HG03378 (cell line): Measurements from ENCODE around the gene PLOD2.
"Not testable (repeated sequence)": the region's sequence is repeated elsewhere in the genome, so short reads cannot be mapped to it uniquely, and the experiment has no call there.

Experiments used
- ATAC-seq: cut with Tn5 transposase; IDR thresholded peaks from one replicate; pipeline ENCODE4 v1.9.1; 2021; ENCODE audit warnings: mild to moderate bottlenecking, moderate library complexity; ENCODE audit not compliant: unreplicated experiment

The PLOD2 gene

DNA sequence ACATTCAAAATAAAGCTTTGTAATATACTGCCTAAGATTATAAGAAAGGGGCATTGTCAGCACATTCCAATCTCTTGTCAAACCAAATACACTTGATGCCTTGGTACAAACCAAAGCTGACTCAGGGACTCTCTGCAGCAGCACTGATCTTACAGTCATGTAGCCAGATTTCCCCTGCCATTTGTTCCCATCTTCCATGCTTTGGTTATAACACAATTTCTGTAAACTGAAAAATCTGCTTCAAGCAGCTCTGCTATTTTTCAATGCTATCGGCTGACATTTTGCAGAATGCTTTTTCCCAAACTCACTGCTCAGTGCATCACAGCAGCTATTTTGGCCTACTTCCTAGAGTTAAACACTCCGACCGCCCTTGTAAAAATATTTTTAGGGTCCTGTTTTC, 18.2 kb downstream of the PLOD2 start:
- ATAC-seq, result no peak

DNA sequence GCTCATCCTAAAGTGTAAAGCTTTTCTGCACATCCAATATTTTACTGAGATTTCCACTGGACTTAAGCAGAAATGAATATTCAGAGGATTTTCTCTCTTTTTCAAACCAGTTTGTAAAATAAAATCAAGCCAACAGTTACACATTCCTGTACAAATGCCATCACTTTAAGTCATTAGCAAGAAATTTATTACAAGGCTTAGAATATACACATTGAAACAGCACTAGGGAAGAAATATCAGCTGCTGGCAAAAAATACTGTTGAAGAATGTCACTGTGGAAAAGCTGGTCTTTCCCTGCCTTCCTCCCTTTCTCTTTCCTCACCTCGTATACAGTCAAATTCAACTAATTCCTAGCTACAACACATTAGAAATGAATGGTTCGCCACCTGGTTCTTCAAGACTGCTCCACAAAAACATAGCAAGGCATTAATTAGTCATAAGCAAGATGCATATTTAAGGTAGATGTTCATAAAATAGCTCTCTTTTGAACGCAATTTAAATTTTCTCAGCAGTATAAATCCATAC, 21.3 kb downstream of the PLOD2 start:
- ATAC-seq, result no peak

GRCh38 chr3:146138902-146139301, 22.1 kb downstream of the PLOD2 start:
- ATAC-seq, result no peak

- no peak for ATAC-seq
Observed at GRCh38 chr3:146136647-146137046, 24.3 kb downstream of the PLOD2 start.

DNA sequence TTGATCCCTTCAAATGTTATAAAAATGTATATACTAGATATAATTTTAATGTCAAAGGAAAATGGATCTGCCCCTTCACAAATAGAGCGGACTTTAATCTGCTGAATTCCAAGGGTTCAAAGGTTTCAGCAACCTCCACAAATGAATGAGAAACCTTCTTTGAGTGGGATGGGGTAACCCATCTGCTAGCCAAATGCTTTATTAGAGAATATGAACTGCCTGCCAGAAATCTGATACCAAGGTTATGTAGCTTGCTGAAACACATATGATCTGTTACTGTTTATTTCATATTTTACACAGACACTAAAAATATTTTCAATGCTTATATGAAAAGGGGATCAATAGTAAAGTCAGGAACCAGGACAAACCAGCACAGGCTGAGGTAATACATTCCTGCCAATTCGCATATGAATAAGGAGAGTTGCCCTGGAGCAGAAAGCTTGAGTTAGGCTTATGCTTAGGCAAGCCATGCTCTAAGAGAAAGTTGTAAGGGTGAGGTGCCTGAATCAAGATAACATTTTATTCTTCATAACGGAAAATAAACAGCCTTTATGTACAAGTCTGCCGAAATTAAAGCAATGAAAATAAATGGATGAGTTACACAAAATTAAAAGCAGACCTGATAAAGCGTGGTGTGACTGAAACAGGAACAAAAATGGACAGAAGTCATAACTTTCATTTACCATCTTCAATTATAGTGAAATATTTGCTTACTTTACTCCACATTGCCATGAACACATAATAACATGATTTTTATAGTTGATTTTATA, 26.5 kb downstream of the PLOD2 start:
- no peak for ATAC-seq

DNA sequence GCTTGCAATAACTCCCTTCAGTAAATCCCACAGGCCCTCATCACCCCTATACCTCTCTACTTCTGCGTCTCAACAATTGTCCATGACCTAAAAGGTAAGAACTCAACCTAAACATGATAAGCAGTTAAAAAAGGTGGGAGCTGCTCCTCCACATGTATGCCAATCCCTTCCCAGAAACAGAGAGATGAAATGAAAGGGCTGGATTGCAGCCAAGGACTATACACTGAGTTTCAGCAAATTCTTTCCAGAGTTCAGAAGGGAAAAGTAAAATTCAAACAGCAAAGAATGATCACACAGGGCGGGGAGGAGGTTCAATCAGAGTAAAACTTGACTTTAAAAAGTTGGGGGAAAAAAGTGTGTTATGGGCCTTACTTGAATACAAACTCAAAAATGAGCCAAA, 27.5 kb downstream of the PLOD2 start:
- no peak for ATAC-seq

DNA sequence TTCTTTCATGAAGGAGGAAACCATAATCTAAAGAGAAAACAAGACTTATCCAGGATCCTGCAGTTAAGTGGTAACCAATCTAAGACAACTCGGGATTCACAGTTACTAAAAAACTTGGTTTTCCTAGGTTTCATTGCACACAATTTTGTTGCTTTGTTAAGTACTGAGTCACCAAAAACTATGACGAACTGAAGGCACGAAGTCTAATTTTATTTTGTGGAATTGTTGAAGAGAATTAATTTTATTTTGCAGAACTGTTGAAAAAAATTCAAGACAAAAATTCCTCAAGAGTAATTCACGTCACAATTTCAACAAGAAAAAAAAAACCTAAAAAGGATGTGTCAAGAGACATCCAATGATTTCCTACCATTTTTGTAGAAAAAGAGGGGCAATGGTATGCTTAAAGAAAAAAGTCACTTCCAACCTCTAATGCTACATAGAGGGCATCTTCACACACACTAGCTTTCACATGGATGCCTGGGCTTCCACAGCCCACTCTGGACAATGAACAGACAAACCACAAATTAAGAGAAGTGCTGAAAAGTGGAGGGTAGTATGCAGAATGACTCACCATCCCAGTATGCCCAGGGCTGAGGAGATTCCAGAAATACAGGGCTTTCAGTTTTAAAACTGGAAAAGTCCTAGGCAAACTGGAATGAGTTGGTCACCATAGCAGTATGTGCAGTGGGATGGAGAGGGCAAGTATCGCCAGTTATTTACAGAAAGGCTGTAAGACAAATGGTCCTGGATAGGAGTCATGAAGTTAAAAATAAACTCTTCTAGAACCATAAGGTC, 29.2 kb downstream of the PLOD2 start:
- ATAC-seq, result no peak

- ATAC-seq, result no peak
Observed at GRCh38 chr3:146130881-146131371, 30.1 kb downstream of the PLOD2 start.

GRCh38 chr3:146129750-146130149, 31.2 kb downstream of the PLOD2 start:
- no peak for ATAC-seq

DNA sequence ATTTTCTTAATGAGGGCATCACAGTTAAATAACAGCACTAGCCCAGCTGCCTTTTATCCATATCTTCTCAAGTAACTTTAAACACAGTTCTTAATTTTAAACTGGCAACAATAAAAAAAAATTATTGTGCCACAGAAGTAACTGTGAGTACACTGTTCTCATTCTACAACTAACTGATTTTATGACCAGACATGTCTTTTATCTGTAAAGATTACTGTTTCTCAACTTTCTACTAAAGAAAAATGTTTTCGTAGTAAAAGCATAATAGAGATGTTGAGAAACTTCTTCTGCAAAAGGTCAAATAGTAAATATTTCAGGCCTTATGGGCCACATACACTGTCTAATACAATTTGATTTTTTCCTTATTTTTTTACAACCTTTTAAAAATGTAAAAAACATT, 32.0 kb downstream of the PLOD2 start:
- ATAC-seq, result no peak

GRCh38 chr3:146128179-146128578, 32.8 kb downstream of the PLOD2 start:
- ATAC-seq, result no peak

DNA sequence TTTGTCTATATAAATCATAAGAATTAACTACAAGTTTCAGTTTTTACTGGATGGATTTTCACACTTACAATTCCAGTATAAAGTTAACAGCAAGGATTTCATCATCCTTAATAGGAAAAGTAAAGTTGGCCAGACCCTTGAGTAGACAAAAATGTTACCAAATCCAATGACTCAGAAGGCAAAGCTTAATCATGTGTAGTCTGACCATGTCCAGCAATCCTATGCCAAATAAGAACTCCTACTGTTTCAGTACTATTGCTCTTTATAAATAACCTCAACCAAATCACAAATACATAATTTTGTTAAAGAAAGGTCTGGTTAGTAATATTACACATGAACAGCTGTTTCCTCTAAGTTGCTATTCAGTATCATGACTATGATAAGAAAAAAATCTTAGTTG, 35.0 kb downstream of the PLOD2 start:
- ATAC-seq, result no peak

DNA sequence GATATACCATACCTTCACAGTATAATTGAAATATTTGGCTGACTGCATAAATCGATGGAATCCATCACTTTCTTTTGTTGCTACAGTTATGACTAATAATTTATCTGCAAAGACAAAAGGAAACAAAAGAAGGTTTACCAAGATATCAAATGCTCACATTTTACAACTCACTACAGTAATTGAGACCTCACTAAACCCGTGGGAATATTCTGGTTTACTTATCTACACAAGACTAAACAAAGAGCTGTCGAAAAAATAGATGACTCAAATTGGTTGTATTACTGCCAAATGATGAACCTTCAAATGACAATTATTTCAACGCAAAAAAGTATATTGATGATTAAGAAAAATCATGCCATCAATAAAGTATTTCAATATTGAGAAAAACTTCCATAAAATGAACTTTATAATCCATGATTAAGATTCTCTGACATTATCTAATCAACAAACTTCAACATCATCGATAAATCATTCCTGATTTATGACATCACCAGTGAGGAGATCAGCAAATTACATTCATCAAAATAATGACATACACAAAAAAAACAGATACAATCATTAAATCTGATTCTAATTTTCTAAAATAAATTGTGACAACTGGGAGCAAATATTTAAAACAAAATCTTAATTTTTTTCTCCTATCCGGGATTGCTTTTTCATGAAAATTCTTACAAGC, 36.7 kb downstream of the PLOD2 start:
- no peak for ATAC-seq

GRCh38 chr3:146117406-146118285, 43.3 kb downstream of the PLOD2 start:
- ATAC-seq, result no peak

GRCh38 chr3:146115619-146116018, 45.4 kb downstream of the PLOD2 start:
- no peak for ATAC-seq

DNA sequence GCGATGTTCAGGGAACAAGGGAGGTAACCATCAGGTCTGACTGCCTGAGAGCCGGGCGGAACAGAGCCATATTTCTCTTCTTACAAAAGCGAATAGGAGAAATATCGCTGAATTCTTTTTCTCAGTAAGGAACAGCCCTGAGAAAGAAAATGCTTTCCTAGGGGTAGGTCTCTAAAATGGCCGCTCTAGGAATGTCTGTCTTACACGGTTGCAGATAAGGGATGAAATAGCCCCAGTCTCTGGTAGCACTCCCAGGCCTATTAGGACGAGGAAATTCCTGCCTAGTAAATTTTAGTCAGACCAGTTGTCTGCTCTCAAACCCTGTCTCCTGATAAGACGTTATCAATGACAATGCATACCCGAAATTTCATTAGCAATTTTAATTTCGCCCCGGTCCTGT, 47.2 kb downstream of the PLOD2 start:
- not testable (repeated sequence) for ATAC-seq

DNA sequence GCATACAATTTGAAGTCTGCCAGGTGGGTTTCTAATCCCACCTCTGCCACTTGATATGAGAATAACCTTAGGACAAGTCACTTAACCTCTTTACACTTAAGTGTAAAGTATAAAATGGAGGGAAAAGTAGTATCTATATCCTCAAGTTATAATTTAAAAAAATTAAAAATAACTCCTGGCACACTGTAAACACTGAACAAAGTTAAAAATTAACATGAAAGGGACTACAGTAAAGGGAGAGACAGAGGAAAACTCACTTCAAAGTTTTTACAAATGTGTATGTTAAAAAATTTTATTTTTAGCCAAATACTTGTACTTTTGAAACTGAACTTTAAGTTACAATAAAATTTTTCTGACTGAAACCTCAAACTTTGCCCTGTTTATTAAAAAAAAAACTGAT, 49.6 kb downstream of the PLOD2 start:
- no peak for ATAC-seq

- no peak for ATAC-seq
Observed at GRCh38 chr3:146110161-146110560, 50.8 kb downstream of the PLOD2 start.

GRCh38 chr3:146106986-146107385, 54.0 kb downstream of the PLOD2 start:
- ATAC-seq, result no peak

GRCh38 chr3:146104068-146104467, 56.9 kb downstream of the PLOD2 start:
- ATAC-seq, result no peak
